Liver (tissue), 9 donors: ENCODE results near the gene PALM2AKAP2. TPM values are rescaled to one million over a fixed set of nuclear protein-coding genes. Genes with fewer than 3 reads are reported as not detected.

Source experiments
- DNase-seq: peaks from one replicate; pipeline ENCODE4 v3.0.0-alpha.2; 2017; ENCODE audit warnings: low spot score
- H3K27ac ChIP-seq, 2 donors: one replicate each; pipeline ENCODE4 v1.7.0; 2013; ENCODE audit warnings: inconsistent platforms in 2 of 2, low read length in 2 of 2, control low read depth in 1 of 2, low read depth in 1 of 2, mild to moderate bottlenecking in 1 of 2
- H3K27me3 ChIP-seq, 4 donors: one replicate each; pipeline versions ENCODE4 v1.6.1 to v1.7.0; 2013; ENCODE audit warnings: low read length in 3 of 4, inconsistent platforms in 1 of 4, mild to moderate bottlenecking in 1 of 4, moderate library complexity in 1 of 4; ENCODE audit not compliant: control insufficient read depth in 4 of 4, insufficient read depth in 4 of 4
- H3K36me3 ChIP-seq, 4 donors: one replicate each; pipeline versions ENCODE4 v1.6.1 to v1.7.0; 2013; ENCODE audit warnings: low read length in 3 of 4, mild to moderate bottlenecking in 3 of 4, low read depth in 1 of 4, moderate library complexity in 1 of 4; ENCODE audit not compliant: control insufficient read depth in 4 of 4, insufficient read depth in 3 of 4
- H3K4me1 ChIP-seq, 4 donors: one replicate each; pipeline versions ENCODE4 v1.6.1 to v1.7.0; 2013; ENCODE audit warnings: low read length in 3 of 4, mild to moderate bottlenecking in 3 of 4, moderate library complexity in 1 of 4; ENCODE audit not compliant: control insufficient read depth in 4 of 4, insufficient read depth in 4 of 4
- H3K4me3 ChIP-seq, 3 donors: one replicate each; pipeline versions ENCODE4 v1.6.1 to v1.7.0; 2013; ENCODE audit warnings: low read length in 3 of 3, control low read depth in 1 of 3, low read depth in 1 of 3, mild to moderate bottlenecking in 1 of 3
- H3K9ac ChIP-seq, 2 donors: one replicate each; pipeline ENCODE4 v1.7.0; 2013; ENCODE audit warnings: low read length in 2 of 2, mild to moderate bottlenecking in 2 of 2, moderate library complexity in 2 of 2, control low read depth in 1 of 2, low read depth in 1 of 2
- H3K9me3 ChIP-seq, 4 donors: one replicate each; pipeline versions ENCODE4 v1.6.1 to v1.7.0; 2013; ENCODE audit warnings: low read length in 3 of 4; ENCODE audit not compliant: control insufficient read depth in 4 of 4
- EGR1 ChIP-seq, 2 donors: IDR thresholded peaks; 2 replicates each; pipeline ENCODE4 v1.6.1; 2016 to 2018; ENCODE audit warnings: antibody characterized with exemption in 2 of 2, low read depth in 2 of 2
- FOXA2 ChIP-seq: IDR thresholded peaks from 2 replicates; pipeline ENCODE4 v1.6.1; 2016; ENCODE audit warnings: antibody characterized with exemption
- GABPA ChIP-seq, 2 donors: IDR thresholded peaks in 1 of 2; conservative IDR thresholded peaks in 1 of 2; 2 replicates each; pipeline ENCODE4 v1.6.1; 2016; ENCODE audit warnings: antibody characterized with exemption in 2 of 2, mild to moderate bottlenecking in 1 of 2, moderate library complexity in 1 of 2
- HNF4A ChIP-seq, 2 donors: conservative IDR thresholded peaks; 2 replicates each; pipeline ENCODE4 v1.6.1; 2016; ENCODE audit warnings: antibody characterized with exemption in 2 of 2, mild to moderate bottlenecking in 2 of 2
- JUND ChIP-seq, 2 donors: IDR thresholded peaks; 2 replicates each; pipeline ENCODE4 v1.6.1; 2016; ENCODE audit warnings: antibody characterized with exemption in 2 of 2
- RAD21 ChIP-seq, 2 donors: IDR thresholded peaks; 2 replicates each; pipeline ENCODE4 v1.6.1; 2016; ENCODE audit warnings: antibody characterized with exemption in 2 of 2, mild to moderate bottlenecking in 2 of 2
- RXRA ChIP-seq, 2 donors: IDR thresholded peaks; 2 replicates each; pipeline ENCODE4 v1.6.1; 2017 to 2018; ENCODE audit warnings: antibody characterized with exemption in 2 of 2, mild to moderate bottlenecking in 1 of 2
- SP1 ChIP-seq: IDR thresholded peaks from 2 replicates; pipeline ENCODE4 v1.6.1; 2018; ENCODE audit warnings: antibody characterized with exemption, mild to moderate bottlenecking
- TAF1 ChIP-seq: conservative IDR thresholded peaks from 2 replicates; pipeline ENCODE4 v1.6.1; 2016; ENCODE audit warnings: antibody characterized with exemption, mild to moderate bottlenecking
- WGBS: extraction: QIAGEN DNeasy Blood & Tissue Kit; methylation state at CpG from one replicate; pipeline ENCODE4 v1.1.7; 2013; 5-methylcytosine and 5-hydroxymethylcytosine counted together
- polyA plus RNA-seq, 2 donors: library from polyadenylated mRNA; stranded (reverse) in 1 of 2; unstranded in 1 of 2; fragments of 200-250 nt in 1 of 2; fragments of >200 nt in 1 of 2; fragmentation: Nextera tagmentation in 1 of 2; extraction: Ambion mirVana in 1 of 2; gene quantifications; one replicate each; pipeline versions ENCODE4 v1.2.1 to v1.2.3, GENCODE V29; 2013 to 2015
- total RNA-seq, 2 donors: library from RNA; depleted of rRNA; stranded (reverse); fragments of >200 nt; gene quantifications; one replicate each; pipeline ENCODE4 v1.2.3, GENCODE V29; 2014
- TF ChIP-seq, protein P1 (sequence below): fragments of 150-350 bp; IDR thresholded peaks from 2 replicates; pipeline ENCODE4 v1.5.1; 2017; ENCODE audit warnings: improper control_type of control experiment, low read depth, low read length; ENCODE audit not compliant: missing input control
- TF ChIP-seq, protein P2 (sequence below): IDR thresholded peaks from 2 replicates; pipeline ENCODE4 v1.6.1; 2016; ENCODE audit warnings: antibody characterized with exemption, mild to moderate bottlenecking
- TF ChIP-seq, protein P3 (sequence below): IDR thresholded peaks from 2 replicates; pipeline ENCODE4 v1.6.1; 2016; ENCODE audit warnings: antibody characterized with exemption
- donor health status: healthy.
- donor health status: healthy.
- donor health status: healthy.
- donor health status: healthy.
- donor health status: healthy.

PALM2AKAP2 gene
- total and polyA plus RNA-seq, 4 donors: 4.6 to 47.9 (median 6.2) TPM

DNA sequence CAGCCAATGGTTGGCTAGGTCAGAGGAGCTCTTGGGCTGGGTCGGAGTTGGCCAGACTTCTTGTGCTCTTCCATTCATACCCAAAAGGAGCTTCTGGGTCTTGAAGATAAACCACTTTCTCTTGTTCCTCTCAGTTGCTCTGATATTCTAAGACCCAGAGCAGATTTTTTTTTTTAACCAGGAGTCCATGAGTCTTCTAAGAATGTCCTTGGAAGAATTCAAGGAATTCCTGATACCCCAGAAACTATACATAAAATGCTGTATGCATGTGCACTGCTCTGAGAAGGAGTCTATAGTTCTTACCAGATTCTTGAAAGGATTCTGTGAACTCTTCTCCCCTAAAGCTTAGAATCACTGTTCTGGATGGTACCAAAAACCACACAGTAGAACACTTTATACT is 9.9 kb upstream of the PALM2AKAP2 start:
- no peak overlapping the region for H3K27ac ChIP-seq
- no peaks in the 10 kb centered on the region for H3K36me3 ChIP-seq
- 94% methylated on average over 1 of the region's 1 CpG for WGBS
- no peaks in the 10 kb centered on the region for H3K9me3 ChIP-seq
- no peaks in the 10 kb centered on the region for H3K27me3 ChIP-seq
- DNase-seq: no peak
- H3K4me1 ChIP-seq: peaks cover 0 to 2% (median 0%) of the 10 kb centered on the region in 4 donors
- H3K9ac ChIP-seq: no peak overlapping the region
- TF ChIP-seq EGR1 (IDR thresholded peaks at IDR 0.05; ENCODE audit: low read depth in 2 of 2) (no peak), GABPA (IDR thresholded peaks at IDR 0.05 in 1 of 2, conservative IDR thresholded peaks at IDR 0.05 in 1 of 2) (no peak), TAF1 (no peak), HNF4A (conservative IDR thresholded peaks at IDR 0.05) (no peak), FOXA2 (no peak), JUND (IDR thresholded peaks at IDR 0.05) (no peak), RAD21 (IDR thresholded peaks at IDR 0.05) (no peak), RXRA (IDR thresholded peaks at IDR 0.05) (no peak), SP1 (no peak)
- TF ChIP-seq, protein P1, sequence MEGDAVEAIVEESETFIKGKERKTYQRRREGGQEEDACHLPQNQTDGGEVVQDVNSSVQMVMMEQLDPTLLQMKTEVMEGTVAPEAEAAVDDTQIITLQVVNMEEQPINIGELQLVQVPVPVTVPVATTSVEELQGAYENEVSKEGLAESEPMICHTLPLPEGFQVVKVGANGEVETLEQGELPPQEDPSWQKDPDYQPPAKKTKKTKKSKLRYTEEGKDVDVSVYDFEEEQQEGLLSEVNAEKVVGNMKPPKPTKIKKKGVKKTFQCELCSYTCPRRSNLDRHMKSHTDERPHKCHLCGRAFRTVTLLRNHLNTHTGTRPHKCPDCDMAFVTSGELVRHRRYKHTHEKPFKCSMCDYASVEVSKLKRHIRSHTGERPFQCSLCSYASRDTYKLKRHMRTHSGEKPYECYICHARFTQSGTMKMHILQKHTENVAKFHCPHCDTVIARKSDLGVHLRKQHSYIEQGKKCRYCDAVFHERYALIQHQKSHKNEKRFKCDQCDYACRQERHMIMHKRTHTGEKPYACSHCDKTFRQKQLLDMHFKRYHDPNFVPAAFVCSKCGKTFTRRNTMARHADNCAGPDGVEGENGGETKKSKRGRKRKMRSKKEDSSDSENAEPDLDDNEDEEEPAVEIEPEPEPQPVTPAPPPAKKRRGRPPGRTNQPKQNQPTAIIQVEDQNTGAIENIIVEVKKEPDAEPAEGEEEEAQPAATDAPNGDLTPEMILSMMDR: no peak
- H3K4me3 ChIP-seq: no peak overlapping the region

DNA sequence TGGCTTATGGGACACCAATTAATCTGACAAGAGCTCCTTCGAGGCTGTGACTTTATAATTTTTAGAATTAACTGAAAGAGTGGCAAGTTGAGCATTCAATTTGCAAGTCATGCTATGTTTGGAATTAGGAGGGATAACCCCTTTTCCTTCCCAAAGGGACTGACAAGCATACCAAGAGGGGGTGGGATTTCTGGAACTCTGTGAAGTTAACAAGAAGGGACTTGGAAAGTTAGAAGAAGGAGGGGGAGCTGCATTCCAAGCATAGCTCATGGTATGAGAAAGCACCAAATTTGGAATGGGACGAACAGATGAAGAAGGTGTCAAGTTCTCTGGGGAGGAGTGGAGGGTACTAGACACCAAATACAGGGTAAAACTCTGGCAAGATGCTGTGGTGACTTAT is 8.9 kb upstream of the PALM2AKAP2 start:
- Histone ChIP-seq H3K9ac (no peak overlapping the region), H3K27ac (no peak overlapping the region), H3K9me3 (no peaks in the 10 kb centered on the region), H3K36me3 (no peaks in the 10 kb centered on the region), H3K4me3 (no peak overlapping the region), H3K27me3 (no peaks in the 10 kb centered on the region), H3K4me1 (peaks cover 0 to 2% (median 0%) of the 10 kb centered on the region in 4 donors)
- DNase-seq: no peak
- TF ChIP-seq, protein P2, sequence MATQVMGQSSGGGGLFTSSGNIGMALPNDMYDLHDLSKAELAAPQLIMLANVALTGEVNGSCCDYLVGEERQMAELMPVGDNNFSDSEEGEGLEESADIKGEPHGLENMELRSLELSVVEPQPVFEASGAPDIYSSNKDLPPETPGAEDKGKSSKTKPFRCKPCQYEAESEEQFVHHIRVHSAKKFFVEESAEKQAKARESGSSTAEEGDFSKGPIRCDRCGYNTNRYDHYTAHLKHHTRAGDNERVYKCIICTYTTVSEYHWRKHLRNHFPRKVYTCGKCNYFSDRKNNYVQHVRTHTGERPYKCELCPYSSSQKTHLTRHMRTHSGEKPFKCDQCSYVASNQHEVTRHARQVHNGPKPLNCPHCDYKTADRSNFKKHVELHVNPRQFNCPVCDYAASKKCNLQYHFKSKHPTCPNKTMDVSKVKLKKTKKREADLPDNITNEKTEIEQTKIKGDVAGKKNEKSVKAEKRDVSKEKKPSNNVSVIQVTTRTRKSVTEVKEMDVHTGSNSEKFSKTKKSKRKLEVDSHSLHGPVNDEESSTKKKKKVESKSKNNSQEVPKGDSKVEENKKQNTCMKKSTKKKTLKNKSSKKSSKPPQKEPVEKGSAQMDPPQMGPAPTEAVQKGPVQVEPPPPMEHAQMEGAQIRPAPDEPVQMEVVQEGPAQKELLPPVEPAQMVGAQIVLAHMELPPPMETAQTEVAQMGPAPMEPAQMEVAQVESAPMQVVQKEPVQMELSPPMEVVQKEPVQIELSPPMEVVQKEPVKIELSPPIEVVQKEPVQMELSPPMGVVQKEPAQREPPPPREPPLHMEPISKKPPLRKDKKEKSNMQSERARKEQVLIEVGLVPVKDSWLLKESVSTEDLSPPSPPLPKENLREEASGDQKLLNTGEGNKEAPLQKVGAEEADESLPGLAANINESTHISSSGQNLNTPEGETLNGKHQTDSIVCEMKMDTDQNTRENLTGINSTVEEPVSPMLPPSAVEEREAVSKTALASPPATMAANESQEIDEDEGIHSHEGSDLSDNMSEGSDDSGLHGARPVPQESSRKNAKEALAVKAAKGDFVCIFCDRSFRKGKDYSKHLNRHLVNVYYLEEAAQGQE: no peak
- TF ChIP-seq HNF4A (conservative IDR thresholded peaks at IDR 0.05): no peak
- no peak for TF ChIP-seq EGR1 (IDR thresholded peaks at IDR 0.05; ENCODE audit: low read depth in 2 of 2)
- TF ChIP-seq, protein P3, sequence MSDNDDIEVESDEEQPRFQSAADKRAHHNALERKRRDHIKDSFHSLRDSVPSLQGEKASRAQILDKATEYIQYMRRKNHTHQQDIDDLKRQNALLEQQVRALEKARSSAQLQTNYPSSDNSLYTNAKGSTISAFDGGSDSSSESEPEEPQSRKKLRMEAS: no peak
- 68% methylated on average over 2 of the region's 2 CpGs for WGBS
